Ectodermal cell (in vitro differentiated cells): ENCODE data around the gene NDRG3. TPM values are rescaled to one million over a fixed set of nuclear protein-coding genes. Genes with fewer than 3 reads are reported as not detected.

Experiments used
- H3K27ac ChIP-seq: 2 replicates; pipeline ENCODE4 v1.7.0; 2013; ENCODE audit warnings: mild to moderate bottlenecking, low read depth, low read length; ENCODE audit not compliant: insufficient read depth, poor library complexity, severe bottlenecking
- H3K27me3 ChIP-seq: 2 replicates; pipeline ENCODE4 v1.7.0; 2013; ENCODE audit warnings: mild to moderate bottlenecking, low read length; ENCODE audit not compliant: insufficient read depth, control insufficient read depth, poor library complexity, severe bottlenecking
- H3K36me3 ChIP-seq: one replicate; pipeline ENCODE4 v1.7.0; 2013; ENCODE audit warnings: low read length; ENCODE audit not compliant: control insufficient read depth, insufficient read depth
- H3K4me1 ChIP-seq: one replicate; pipeline ENCODE4 v1.7.0; 2013; ENCODE audit warnings: low read length; ENCODE audit not compliant: control insufficient read depth, insufficient read depth
- H3K4me3 ChIP-seq: 2 replicates; pipeline ENCODE4 v1.7.0; 2013; ENCODE audit warnings: low read depth, low read length, control low read depth; ENCODE audit not compliant: insufficient read depth
- H3K9me3 ChIP-seq: 2 replicates; pipeline ENCODE4 v1.7.0; 2013; ENCODE audit warnings: mild to moderate bottlenecking, low read length, moderate library complexity; ENCODE audit not compliant: control insufficient read depth
- WGBS, 2 experiments: methylation state at CpG; one replicate each; pipeline ENCODE4 v1.1.7; 2013; ENCODE audit warnings: missing lambda C conversion rate in 2 of 2; 5-methylcytosine and 5-hydroxymethylcytosine counted together
- polyA plus RNA-seq, 4 experiments: library from polyadenylated mRNA; stranded (reverse); fragments of 50-300 nt; gene quantifications; one replicate each; pipeline ENCODE4 v1.2.3, GENCODE V29; 2013

Gene NDRG3
- polyA plus RNA-seq (2013, experiment 1 of 4): 35.4 TPM
- polyA plus RNA-seq (2013, experiment 2 of 4): 32.0 TPM
- polyA plus RNA-seq (2013, experiment 3 of 4): 27.5 TPM
- polyA plus RNA-seq (2013, experiment 4 of 4): 30.8 TPM

DNA sequence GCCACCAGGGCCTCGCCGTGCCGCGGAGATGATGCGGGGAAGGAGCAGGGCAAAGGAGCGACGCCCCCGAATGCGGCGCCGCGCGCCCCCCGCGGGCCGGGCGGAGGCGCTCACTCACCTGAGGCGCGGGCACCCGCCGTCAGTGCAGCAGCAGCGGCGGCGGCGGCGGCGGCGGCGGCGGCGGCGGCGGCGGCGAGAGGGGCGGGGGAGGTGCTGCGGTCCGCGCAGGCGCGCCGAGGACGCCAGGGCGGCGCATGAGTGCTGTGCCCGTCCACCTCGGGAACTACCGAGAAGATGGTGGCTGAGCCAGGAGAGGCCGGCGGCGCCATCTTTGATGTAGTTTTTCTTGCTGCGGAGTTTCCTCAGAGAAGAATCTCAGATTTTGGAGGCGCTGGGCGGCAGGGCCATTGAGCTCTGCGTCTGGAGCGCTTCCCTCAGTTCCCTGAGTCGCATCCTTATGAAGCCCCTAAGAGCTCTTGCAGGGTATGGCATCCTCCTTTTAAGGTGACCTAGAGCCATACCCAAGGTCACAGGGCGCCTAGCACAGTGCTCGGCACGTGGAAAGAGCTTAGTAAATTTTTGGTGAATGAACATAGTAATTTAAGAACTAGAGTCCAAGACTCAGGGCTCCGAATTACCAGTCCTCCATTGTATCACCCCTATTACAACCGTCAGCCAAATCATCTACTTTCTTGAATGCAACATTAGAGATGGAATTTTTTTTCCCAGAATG lies at the start of gene NDRG3:
TSS of gene NDRG3 (minus strand) at position 164 of the 733 bp plus-strand sequence. CDS start 24,355 bp downstream, outside the sequence.
- Histone ChIP-seq H3K9me3 (no peaks in the 10 kb centered on the region), H3K27me3 (peaks cover 9% of the 10 kb centered on the region), H3K4me3 (peak within 1 kb of the TSS; percentile 74), H3K4me1 (no peaks in the 10 kb centered on the region), H3K36me3 (peaks cover 6% of the 10 kb centered on the region), H3K27ac (peak within 1 kb of the TSS; percentile 63)
- WGBS, 2 experiments: 5 to 6% methylated on average over 63 of the region's 63 CpGs

DNA sequence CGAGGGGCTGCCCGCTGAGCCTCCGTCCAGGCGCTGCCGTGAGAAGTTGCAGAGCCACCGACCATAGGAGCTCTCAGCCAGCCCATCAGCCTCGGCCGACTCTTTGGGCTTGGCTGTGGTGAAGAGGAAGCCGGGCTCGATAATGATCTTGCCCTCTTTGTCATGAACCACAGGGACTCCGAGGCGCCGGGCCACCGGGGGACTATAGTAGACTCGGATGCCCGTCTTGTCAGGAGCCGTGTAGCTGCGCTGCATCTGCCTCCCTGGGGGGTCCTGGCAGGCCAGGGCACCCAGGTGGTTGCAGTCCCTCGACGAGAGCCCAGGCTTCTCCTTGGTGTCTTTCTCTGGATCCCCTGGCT lies 48.2 kb upstream of the NDRG3 start:
- no peak overlapping the region for H3K27ac ChIP-seq
- WGBS, 2 experiments: 94 to 96% methylated on average over 20 of the region's 20 CpGs
- H3K27me3 ChIP-seq: no peaks in the 10 kb centered on the region
- peaks cover 42% of the 10 kb centered on the region for H3K36me3 ChIP-seq
- H3K4me3 ChIP-seq: no peak overlapping the region
- H3K4me1 ChIP-seq: no peaks in the 10 kb centered on the region
- H3K9me3 ChIP-seq: no peaks in the 10 kb centered on the region

DNA sequence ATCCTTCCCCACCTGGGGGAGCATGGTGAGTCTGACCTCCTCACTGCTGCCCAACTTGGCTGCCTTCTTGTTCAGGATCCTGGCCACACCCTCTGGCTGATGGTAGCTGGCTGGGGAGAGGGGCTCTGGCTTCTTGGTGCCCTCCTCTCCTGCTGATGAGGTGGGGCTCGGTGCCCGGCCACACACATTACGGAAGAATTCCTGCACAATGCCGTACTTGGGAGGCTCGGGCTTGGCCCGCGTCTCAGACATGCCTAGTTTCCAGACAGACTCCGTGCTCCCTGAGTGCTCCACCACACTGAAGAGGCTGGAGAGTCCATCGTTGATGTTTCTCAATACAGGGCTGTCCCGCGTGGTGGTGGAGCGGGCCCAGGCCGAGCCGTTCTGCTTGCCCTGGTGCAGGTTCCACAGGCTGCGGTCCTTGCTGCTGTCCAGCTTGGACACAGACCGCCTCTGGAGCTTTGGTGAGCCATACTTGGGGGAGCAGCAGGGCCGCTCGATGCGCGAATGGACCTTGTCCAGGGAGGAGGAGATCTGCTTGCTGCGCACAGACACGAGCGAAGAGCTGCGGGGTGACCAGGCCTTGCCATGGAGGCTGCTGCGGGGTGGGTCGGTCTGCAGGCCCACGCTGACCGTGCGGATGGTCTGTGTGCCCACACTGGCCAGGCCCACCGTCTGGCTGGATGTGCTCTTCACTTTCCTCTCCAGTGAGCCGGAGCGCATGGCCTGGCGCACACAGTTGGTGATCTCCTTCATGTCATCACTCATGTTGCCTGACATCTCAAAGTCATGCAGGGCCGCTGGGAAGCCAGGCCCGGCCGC lies 47.6 kb upstream of the NDRG3 start:
- H3K4me3 ChIP-seq: no peak overlapping the region
- WGBS, 2 experiments: 95 to 96% methylated on average over 36 of the region's 36 CpGs
- no peaks in the 10 kb centered on the region for H3K27me3 ChIP-seq
- H3K27ac ChIP-seq: no peak overlapping the region
- H3K36me3 ChIP-seq: peaks cover 42% of the 10 kb centered on the region
- no peaks in the 10 kb centered on the region for H3K4me1 ChIP-seq
- no peaks in the 10 kb centered on the region for H3K9me3 ChIP-seq

DNA sequence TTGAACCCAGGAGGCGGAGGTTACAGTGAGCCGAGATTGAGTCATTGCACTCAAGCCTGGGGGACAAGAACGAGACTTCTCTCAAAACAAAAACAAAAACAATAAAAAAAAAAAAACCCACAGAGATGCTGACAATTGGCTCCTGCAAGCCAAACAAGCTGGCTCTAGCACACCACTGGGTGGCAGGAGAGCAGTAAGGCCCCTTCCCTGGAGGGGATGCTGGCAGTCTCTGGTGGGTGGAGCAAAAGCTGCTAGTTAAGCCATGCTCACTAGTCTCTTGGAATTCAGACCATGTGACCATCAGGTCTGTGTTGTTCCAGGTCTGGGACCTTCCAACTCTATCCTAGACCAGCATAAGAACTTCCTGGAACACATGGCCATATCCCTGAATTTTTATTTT lies 46.5 kb upstream of the NDRG3 start:
- no peaks in the 10 kb centered on the region for H3K27me3 ChIP-seq
- H3K27ac ChIP-seq: no peak overlapping the region
- WGBS, 2 experiments: 84 to 92% methylated on average over 3 of the region's 3 CpGs
- H3K36me3 ChIP-seq: peaks cover 37% of the 10 kb centered on the region
- H3K4me1 ChIP-seq: no peaks in the 10 kb centered on the region
- H3K4me3 ChIP-seq: no peak overlapping the region
- no peaks in the 10 kb centered on the region for H3K9me3 ChIP-seq

DNA sequence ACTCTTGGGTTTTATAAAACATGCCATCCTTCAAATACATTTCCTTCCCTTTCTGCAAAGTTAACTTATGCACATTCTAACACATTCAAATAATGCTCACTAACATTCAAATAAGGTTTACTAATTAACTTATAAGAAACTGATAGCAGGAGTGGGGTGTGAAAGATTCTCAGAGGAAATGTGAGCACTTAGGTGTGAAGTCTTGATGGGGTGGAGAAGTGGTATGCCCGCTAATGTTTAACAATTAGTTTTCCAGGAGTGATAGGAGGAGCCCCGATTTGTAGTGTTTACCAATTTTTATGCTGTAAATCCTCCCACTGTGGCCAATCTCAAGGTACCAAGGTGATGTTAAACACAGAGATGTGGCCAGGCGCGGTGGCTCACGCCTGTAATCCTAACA lies 46.0 kb upstream of the NDRG3 start:
- no peaks in the 10 kb centered on the region for H3K4me1 ChIP-seq
- peaks cover 32% of the 10 kb centered on the region for H3K36me3 ChIP-seq
- H3K4me3 ChIP-seq: no peak overlapping the region
- WGBS, 2 experiments: 96 to 98% methylated on average over 5 of the region's 5 CpGs
- no peaks in the 10 kb centered on the region for H3K9me3 ChIP-seq
- no peaks in the 10 kb centered on the region for H3K27me3 ChIP-seq
- no peak overlapping the region for H3K27ac ChIP-seq

DNA sequence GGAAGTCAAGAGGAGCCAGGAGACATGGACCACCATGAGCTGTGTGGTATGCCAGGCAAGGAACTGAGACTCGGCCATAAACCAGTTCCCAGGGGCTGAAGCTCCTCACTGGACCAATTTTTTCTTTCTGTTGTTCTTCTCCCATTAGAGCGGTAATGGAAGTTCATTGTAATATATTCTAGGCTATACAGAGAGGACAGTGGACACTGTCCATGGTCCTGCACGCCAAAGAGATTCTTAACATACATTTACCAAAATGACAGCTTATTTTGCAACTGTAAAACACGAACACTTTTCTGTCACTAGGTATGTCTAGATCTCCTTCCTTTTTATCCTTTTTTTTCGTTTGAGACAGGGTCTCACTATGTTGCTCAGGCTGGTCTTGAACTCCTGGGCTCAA lies 40.8 kb upstream of the NDRG3 start:
- 92 to 96% methylated on average over 5 of the region's 5 CpGs for WGBS, 2 experiments
- Histone ChIP-seq H3K36me3 (peaks cover 28% of the 10 kb centered on the region), H3K4me3 (no peak overlapping the region), H3K9me3 (no peaks in the 10 kb centered on the region), H3K27ac (no peak overlapping the region), H3K4me1 (no peaks in the 10 kb centered on the region), H3K27me3 (no peaks in the 10 kb centered on the region)

DNA sequence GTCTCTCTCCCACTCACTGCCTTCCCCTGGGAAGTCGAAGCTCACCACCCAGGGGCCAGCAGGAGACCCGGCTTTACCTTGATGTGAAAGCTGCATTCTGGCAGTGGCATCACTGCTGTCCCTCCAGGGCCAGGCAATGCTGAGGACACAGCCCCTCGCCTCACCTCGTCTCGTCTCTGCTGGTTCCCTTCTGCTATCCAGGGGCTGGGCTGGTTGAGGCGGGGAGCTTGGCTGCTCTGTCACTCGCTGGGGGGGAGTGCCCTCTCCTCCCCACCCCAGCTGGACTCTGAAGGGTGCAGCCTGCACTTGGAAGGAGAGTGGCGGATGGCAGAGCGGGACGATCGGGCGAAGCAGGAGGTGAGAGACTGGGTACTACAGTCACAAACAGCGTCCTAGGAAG lies 40.4 kb upstream of the NDRG3 start:
- 93 to 96% methylated on average over 13 of the region's 13 CpGs for WGBS, 2 experiments
- Histone ChIP-seq H3K9me3 (no peaks in the 10 kb centered on the region), H3K36me3 (peaks cover 24% of the 10 kb centered on the region), H3K4me3 (no peak overlapping the region), H3K4me1 (no peaks in the 10 kb centered on the region), H3K27me3 (no peaks in the 10 kb centered on the region), H3K27ac (no peak overlapping the region)

DNA sequence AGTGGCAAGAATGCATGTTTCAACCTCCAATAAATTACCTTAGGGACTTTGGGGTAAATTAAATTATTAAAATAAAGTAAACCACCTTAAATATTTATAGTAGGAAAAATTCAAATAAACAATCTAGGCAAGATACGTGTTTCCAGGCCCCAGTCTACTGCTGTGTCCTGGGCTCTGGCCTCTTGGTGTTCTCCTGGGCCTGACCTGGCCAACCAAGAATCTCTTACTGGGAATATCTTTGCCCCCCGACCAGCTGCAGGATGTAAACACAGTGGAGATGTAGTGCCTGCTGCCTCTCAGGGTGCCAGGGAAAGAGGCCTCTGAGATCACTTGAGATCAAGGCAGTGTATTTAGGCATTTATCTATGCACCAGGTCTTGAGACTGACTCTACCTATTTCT lies 39.4 kb upstream of the NDRG3 start:
- no peaks in the 10 kb centered on the region for H3K27me3 ChIP-seq
- H3K9me3 ChIP-seq: no peaks in the 10 kb centered on the region
- H3K36me3 ChIP-seq: peaks cover 23% of the 10 kb centered on the region
- H3K4me3 ChIP-seq: no peak overlapping the region
- 91 to 93% methylated on average over 2 of the region's 2 CpGs for WGBS, 2 experiments
- H3K4me1 ChIP-seq: no peaks in the 10 kb centered on the region
- no peak overlapping the region for H3K27ac ChIP-seq

DNA sequence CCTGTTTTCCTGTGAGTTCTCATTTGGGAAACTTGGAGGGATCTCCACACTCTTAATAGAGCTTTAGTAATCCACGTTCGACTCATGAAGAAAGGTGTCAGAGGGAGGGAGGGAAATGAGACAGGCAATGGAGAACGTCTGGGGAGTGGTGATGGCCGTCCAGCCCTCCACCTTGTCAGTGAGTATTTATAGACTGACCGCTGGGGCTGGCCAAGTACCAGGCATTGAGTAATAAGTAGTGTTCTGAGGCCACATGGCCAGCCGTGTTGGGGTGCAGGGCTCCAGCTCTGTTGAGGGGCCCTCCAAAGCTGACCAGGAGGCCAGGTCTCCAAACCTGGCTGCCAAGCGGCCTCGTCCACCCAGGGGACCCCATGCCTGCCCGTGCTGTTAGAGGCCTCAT lies 39.0 kb upstream of the NDRG3 start:
- H3K27ac ChIP-seq: no peak overlapping the region
- H3K36me3 ChIP-seq: peaks cover 23% of the 10 kb centered on the region
- H3K27me3 ChIP-seq: no peaks in the 10 kb centered on the region
- no peaks in the 10 kb centered on the region for H3K9me3 ChIP-seq
- H3K4me3 ChIP-seq: no peak overlapping the region
- 93 to 96% methylated on average over 9 of the region's 9 CpGs for WGBS, 2 experiments
- no peaks in the 10 kb centered on the region for H3K4me1 ChIP-seq

DNA sequence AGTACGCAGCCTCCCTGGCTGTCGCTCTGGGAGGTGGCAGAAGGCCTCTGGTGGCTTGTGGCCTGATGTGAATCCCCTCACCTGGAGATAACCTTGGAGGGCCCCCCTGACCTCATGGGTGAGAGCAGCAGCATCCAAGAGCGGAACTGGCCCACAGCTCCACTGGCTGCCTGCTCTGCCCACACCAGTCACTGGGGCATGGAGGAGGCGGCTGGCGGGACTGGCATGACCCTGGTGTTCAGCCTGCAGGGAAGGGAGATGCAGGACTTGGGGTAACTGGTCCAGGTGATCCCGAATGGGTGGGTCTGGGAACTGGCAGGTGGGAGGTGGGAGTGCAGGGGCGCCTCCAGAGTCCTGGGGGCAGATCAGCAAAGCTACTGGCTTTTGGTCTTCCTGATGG lies 38.2 kb upstream of the NDRG3 start:
- H3K9me3 ChIP-seq: no peaks in the 10 kb centered on the region
- peaks cover 23% of the 10 kb centered on the region for H3K36me3 ChIP-seq
- H3K27me3 ChIP-seq: no peaks in the 10 kb centered on the region
- WGBS, 2 experiments: 96% methylated on average over 7 of the region's 7 CpGs
- no peak overlapping the region for H3K27ac ChIP-seq
- no peak overlapping the region for H3K4me3 ChIP-seq
- H3K4me1 ChIP-seq: no peaks in the 10 kb centered on the region
